GM12865 (cell line): ENCODE measurements around the gene RBMS3.
A peak's percentile ranks its signal among the peaks of the same experiment; 100 is the strongest.

Source experiments
- DNase-seq: peaks from one replicate; pipeline ENCODE4 v3.0.0; 2010; ENCODE audit warnings: low read depth
- H3K4me3 ChIP-seq: 2 replicates; pipeline ENCODE4 v1.5.1; 2011; ENCODE audit warnings: mild to moderate bottlenecking, low read depth, low read length, control low read depth
- TF ChIP-seq, protein P1 (sequence below): IDR thresholded peaks from 2 replicates; pipeline ENCODE4 v1.5.1; 2011; ENCODE audit warnings: low read length, control low read depth, low read depth, inconsistent platforms; ENCODE audit not compliant: insufficient read depth; ENCODE audit errors: missing control alignments

The RBMS3 gene

GRCh38 chr3:29822071-29822470 lies 541.2 kb downstream of the RBMS3 start:
- TF ChIP-seq, protein P1, sequence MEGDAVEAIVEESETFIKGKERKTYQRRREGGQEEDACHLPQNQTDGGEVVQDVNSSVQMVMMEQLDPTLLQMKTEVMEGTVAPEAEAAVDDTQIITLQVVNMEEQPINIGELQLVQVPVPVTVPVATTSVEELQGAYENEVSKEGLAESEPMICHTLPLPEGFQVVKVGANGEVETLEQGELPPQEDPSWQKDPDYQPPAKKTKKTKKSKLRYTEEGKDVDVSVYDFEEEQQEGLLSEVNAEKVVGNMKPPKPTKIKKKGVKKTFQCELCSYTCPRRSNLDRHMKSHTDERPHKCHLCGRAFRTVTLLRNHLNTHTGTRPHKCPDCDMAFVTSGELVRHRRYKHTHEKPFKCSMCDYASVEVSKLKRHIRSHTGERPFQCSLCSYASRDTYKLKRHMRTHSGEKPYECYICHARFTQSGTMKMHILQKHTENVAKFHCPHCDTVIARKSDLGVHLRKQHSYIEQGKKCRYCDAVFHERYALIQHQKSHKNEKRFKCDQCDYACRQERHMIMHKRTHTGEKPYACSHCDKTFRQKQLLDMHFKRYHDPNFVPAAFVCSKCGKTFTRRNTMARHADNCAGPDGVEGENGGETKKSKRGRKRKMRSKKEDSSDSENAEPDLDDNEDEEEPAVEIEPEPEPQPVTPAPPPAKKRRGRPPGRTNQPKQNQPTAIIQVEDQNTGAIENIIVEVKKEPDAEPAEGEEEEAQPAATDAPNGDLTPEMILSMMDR = no peak
- peak; percentile 23 for DNase-seq
- H3K4me3 ChIP-seq = no peak overlapping the region

DNA sequence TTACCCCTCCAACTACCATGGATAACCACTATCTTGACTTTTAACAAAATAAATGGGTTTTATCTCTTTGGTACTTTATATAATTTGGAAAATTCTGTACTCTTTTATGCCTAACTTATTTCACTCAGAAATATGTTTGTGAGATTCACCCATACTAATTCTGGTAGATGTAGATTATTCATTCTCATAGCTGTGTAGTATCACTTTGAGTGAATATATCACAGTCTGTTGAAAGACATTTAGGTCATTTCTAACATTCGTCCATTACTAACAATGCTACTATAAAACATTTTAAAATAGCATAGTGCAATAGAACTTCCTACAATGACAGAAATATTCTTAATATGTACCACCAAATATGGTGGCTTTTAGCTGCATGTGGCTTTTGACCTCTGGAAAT lies 542.4 kb downstream of the RBMS3 start:
- DNase-seq = no peak
- no peak overlapping the region for H3K4me3 ChIP-seq
- TF ChIP-seq, protein P1 = no peak

- DNase-seq = no peak
- TF ChIP-seq, protein P1 = no peak
- H3K4me3 ChIP-seq = no peak overlapping the region
Observed at GRCh38 chr3:29826712-29827111, 545.8 kb downstream of the RBMS3 start.

DNA sequence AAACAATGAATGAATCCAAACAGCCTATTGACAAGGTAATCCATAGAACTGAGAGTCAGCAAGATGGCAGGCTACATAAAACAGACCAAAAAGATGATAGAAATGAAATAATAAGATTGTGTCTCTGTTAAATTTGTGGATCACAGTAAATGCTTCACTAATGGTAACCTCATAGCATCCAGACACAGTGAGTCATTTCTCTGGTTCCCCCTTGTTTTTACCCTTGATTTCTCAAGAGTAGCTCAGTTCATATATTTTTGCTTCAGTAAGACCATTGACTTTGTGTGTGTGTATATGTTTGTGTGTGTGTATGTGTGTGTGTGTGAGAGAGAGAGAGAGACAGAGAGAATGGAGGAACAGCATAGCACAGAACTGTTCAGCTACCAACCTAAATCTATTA lies 546.9 kb downstream of the RBMS3 start:
- TF ChIP-seq, protein P1 = no peak
- DNase-seq = no peak
- no peak overlapping the region for H3K4me3 ChIP-seq

DNA sequence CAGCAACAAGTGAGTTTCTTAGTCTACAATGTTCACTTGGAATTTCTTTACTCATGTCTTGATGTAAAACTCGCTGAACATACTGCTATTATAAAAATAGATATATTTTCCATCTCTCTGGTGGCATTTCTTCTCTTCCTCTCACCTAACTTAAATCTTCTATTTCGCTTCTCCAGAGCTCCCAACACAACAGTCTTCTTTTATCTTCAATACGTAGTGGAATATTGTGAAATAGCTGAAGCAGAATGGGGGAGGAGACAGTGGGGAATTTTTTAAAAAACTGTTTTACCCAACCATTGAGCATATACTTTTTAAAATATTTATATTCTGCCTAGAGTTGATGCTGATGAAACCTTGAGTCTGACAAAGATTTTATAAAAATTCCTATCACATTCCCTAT lies 548.5 kb downstream of the RBMS3 start:
- no peak overlapping the region for H3K4me3 ChIP-seq
- DNase-seq = no peak
- TF ChIP-seq, protein P1 = no peak

GRCh38 chr3:29850641-29851040 lies 569.8 kb downstream of the RBMS3 start:
- TF ChIP-seq, protein P1 = no peak
- DNase-seq = no peak
- no peak overlapping the region for H3K4me3 ChIP-seq

DNA sequence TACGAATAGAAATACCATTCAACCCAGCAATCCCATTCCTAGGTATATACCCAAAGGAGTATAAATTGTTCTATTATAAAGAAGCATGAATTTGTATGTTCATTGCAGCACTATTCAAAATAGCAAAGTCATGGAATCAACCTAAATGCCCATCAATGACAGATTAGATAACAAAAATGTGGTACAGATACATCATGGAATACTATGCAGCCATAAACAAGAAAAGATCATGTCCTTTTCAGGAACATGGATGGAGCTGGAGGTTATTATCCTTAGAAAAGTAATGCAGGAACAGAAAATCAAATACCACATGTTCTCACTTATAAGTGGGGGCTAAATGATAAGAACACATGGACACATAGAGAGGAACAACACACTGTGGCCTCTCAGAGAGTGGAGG lies 571.9 kb downstream of the RBMS3 start:
- TF ChIP-seq, protein P1 = no peak
- H3K4me3 ChIP-seq = no peak overlapping the region
- DNase-seq = no peak
